GM12875 (cell line): ENCODE results near the gene SOCS1.

Source experiments
- H3K4me3 ChIP-seq: one replicate; pipeline ENCODE4 v1.5.1; 2011; ENCODE audit warnings: low read depth, low read length, control low read depth
- CTCF ChIP-seq: IDR thresholded peaks from 2 replicates; pipeline ENCODE4 v1.5.1; 2011; ENCODE audit warnings: low read depth, mild to moderate bottlenecking, control low read depth, inconsistent platforms, low read length, moderate library complexity, borderline replicate concordance; ENCODE audit not compliant: insufficient read depth

The SOCS1 gene

GRCh38 chr16:11264155-11264832, 8.3 kb upstream of the SOCS1 start:
- H3K4me3 ChIP-seq: no peak overlapping the region
- TF ChIP-seq CTCF: no peak

- TF ChIP-seq CTCF: no peak
These were observed 7.7 kb upstream of the SOCS1 start for GRCh38 chr16:11263737-11264136.

GRCh38 chr16:11262915-11263314, 6.9 kb upstream of the SOCS1 start:
- no peak for TF ChIP-seq CTCF
- H3K4me3 ChIP-seq: no peak overlapping the region

More at GRCh38 chr16:11263737-11264136, 7.7 kb upstream of the SOCS1 start:
- H3K4me3 ChIP-seq: no peak overlapping the region

- TF ChIP-seq CTCF: no peak
These were observed 4.6 kb upstream of the SOCS1 start for GRCh38 chr16:11260596-11260966.

GRCh38 chr16:11259655-11260595, 3.9 kb upstream of the SOCS1 start:
- H3K4me3 ChIP-seq: no peak overlapping the region
- TF ChIP-seq CTCF: no peak

More at GRCh38 chr16:11260596-11260966, 4.6 kb upstream of the SOCS1 start:
- H3K4me3 ChIP-seq: no peak overlapping the region

GRCh38 chr16:11258553-11259492, 2.8 kb upstream of the SOCS1 start:
- H3K4me3 ChIP-seq: no peak overlapping the region
- no peak for TF ChIP-seq CTCF
